HG03565 (cell line): Measurements from ENCODE around the gene IFT43.

Experiments used
- ATAC-seq: cut with Tn5 transposase; IDR thresholded peaks from one replicate; pipeline ENCODE4 v1.9.1; 2021; ENCODE audit warnings: mild to moderate bottlenecking, moderate library complexity; ENCODE audit not compliant: unreplicated experiment

Gene IFT43

DNA sequence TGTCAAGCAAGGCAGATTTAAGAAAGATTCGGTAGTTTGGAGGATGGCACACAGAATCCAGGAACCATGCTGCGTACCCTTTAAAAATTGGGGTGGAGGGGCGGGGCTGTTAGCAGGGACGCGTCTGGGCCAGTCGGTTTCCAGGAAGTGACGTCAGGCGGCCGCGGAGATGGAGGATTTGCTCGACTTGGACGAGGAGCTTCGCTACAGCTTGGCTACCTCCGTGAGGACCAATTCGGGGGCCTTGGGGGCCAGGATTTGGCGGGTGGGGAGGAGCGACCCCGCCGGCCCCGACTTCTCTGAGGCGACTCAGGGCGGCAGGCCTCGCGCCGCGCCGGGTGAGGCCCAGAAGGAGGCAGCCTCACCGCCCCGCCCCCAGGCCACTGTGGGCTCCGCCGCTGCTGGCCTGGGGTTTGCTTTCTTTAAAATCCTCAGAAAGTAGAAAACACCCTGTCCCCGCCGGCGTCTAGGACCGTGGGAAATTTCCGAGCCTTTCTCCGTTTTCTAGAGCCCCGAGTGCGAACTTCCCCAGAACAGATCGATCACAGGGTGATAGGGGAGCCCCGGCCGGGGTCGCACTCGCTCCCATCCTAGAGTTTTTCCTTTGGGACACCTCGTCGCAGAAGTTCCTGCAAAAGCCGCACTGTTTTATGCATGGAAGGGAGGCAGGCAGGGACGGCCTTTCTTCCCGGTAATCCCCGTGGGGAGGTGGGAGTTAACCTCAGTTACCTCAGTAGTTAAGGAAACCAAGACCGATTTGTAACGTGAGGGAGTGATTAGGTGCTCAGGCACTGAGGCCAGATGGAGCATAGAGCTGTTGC is at the start of gene IFT43:
TSS of gene IFT43 (plus strand) at position 146 of the 821 bp plus-strand sequence. CDS start at position 170, 24 bp downstream.
- ATAC-seq, result peak; percentile 50

DNA sequence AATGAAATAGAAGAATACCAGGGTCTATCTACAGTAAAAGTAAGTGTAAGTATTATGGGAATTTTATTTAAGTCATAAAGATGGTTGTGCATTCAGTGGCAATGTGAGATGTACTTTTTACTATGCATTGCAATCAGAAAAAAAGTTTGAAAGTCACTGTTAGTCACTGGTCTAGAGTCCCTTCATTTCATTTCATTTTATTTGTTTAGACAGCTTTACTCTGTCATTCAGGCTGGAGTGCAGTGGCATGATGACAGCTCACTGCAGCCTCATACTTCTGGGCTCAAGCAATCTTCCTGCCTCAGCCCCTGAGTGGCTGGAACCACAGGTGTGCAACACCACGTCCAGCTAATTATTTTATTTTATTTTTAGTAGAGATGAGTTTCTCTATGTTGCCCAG is 46.4 kb upstream of the IFT43 start:
- no peak for ATAC-seq

DNA sequence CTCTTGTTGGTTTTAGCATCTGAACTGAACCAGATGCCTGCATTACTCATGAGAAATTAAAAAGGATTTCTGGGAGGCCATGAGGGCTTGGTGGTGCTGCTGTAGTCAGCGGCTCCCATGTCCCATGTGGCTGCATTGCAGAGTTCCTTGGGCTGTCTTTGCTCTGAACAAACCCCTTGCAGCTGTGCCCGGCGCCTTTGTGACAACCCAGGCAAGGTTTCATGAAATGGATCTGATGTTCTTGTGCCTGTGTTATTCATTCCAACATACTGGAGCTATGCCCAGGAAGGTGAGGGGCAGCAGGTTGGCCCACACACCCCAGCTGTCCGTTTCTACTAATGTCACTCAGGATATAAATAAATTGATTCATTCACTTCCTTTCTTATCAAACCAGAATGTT is 44.5 kb upstream of the IFT43 start:
- no peak for ATAC-seq

DNA sequence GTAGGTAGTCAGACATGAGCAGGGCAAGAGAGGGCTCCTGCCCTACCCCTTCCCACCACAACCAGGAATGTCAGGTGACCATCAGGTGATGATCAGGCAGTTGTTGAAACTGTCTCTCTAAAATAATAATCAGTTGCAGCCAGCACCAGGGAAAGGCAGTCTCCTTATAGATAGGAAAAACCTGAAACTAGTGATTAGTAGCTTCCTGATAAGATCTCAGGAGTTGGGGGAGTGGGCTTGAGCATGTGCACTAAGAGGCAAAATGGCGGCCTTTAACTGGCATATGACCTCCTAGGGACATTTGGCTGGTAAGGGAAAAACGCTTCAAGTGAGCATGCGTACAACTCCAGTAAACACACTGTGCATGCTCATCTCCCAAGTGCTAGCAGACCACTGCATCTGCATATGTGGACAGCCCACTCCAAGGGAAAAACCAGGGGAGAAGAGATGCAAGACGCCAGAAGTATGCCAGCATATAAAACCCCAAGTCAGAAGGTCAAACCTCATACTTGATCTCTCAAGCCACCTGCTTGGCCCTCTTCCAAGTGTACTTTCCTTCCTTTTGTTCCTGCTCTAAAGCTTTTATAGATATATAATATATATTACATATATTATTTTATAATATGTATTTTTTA is 40.8 kb upstream of the IFT43 start:
- ATAC-seq, result no peak

DNA sequence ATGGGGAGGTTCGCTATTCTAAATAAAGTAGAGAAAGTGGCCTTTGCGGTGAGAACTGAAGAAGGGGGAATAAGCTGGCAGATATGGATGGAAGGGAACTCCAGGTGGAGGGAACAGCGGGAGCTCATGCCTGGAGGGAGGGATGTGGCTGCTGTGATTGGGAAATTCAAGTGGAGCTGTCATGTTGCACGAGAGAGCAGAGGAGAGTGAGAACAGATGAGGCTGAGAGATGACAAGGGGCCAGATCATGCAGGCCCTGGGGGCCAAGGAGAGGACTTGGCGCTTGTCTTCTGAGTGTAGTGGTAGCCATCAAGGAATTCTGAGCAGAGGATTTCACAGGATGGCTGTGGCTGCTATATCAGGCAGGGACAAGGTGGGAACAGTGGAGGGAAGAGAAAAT is 38.8 kb upstream of the IFT43 start:
- no peak for ATAC-seq

DNA sequence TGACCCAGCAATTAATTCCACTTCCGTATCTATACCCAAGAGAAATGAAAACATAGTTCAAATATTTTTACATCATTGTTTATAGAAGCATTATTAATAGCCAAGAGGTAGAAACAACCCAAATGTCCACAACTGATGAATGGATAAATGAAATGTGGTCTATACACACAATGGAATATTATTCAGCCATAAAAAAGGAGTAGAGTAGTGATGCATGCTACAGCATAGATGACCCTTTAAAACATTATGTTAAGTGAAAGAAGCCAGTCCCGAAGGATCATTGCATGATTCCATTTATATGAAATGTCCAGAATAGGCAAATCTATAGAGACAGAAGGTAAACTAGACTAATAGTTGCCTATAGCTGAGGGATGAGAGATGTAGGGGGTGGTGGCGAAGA is 33.1 kb upstream of the IFT43 start:
- ATAC-seq, result no peak

DNA sequence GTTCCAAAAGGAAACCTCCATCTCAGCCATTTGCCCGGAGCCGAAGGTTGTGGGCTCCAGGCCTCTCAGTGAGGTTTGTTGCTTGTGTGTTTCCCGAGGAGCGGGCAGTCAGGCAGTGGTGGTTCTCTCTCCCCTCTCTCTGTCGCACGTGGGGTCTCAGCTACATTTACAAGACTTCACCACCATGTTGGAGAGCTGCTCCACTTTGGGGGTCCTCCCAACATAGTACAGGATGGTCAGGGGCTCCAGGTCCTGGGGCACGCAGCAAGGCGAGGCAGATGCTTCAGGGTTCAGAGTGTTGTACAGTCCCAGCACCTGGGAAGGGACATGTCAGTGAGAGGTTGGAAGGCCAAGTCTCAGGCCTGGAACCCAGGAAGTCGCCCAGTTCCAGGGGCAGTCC is 26.5 kb upstream of the IFT43 start:
- ATAC-seq, result no peak

DNA sequence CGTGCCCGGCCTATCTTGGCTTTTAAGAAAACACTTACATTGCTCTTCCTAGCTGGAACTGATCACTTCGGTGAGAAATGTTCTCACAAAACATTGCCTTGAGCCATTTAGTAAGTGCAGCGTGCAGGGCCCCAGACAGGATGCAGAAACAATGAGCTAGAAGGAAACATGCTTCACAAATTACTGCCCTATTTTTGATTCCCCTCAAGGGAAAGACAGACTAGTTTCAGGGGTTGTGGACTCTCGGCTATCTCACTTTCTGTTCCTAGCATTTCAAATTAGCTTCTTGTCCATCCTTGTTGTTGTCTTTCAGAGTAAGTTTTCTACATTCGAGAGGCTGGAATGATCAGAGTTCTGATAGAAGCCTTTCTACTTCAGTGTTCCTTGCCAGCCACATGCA is 25.3 kb upstream of the IFT43 start:
- no peak for ATAC-seq

DNA sequence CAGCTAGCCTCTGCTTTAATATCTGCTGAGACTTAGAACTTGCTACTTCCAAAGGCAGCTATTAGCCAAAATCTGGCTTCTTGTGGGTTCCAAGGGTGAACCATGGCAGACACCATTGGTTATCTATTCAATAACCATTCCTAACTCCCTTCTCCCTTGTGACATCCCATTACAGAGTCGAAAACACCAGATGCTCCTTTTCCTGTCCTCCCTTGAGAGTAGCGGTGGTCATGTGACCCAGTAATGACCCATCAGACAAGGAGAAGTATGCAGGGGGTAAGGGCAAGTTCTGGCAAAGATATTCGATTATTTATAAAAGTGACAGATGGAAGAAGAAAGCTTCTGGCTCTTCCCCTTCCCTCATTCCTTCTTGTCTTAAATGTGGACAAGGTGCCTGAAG is 23.9 kb upstream of the IFT43 start:
- no peak for ATAC-seq

DNA sequence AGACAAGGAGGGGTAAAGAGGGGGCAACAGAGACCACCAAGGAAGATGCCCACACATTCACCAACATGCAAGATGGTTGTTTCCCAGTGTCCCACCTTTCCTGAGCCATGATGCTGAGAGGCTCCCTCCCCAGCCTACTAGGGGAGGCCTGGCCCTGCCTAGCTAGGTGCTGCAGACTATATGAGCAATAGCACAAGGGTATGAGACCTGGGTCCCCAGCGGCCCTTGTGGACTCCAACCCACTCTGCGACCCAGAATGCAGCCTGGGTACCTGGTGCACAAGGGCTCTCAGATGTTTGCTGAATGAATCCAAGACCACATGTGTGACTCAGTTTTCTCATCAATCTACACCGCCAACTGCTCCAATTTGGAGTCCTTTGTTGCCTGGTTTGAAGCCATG is 17.7 kb upstream of the IFT43 start:
- no peak for ATAC-seq

DNA sequence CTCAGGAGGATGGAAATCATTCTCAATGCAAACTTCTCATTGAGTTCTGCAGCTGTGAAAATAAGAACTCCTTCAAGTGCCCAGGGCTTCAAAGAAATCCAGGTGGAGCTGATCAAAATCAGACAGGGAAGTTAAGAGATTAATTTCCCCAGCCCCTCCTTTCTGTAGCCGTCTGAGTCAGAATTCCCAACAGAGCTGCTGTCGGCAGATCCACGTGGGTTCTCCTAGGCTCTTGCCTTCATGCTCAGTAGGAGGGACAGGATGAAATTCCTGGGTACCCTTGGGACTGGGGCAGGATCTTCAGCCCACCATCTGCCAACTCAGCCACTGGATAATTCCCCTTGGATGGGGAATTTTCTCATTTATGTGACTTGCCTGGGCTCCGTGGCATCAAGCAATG is 17.1 kb upstream of the IFT43 start:
- ATAC-seq, result no peak

DNA sequence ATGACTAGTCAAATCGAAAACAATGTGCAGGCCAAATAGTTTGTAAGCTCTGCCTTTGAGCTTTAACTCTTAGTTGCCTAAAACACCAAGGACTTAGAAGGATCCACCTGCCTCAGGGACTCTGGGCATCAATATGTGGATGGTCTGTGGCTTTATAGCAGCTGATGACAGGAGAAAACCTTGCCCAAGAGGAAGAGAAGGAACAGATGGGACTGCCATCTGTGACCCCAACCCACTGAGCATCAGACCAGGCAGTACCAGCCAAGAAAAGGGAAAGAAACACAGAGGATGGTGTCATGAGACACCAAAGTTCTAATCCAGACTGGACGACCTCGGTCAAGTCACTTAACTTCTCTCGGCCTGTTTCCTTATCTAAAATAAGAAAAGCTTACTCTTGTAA is 16.4 kb upstream of the IFT43 start:
- ATAC-seq, result no peak

DNA sequence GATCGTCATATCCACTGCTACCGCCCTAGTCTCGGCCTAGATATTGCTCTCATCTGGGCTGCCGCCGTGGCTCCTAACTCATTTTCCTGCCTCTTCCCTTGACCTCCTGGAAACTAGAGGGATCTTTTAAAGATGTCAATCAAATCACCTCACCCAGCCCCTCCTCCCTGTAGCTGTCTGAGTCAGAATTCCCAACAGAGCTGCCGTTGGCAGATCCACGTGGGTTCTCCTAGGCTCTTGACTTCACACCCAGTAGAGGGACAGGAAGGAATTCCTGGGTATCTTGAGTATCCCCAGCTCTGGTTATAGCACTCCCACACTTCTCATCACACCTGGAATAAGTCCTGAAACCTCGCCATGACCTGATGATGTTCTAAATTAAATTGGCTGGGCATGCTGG is 15.7 kb upstream of the IFT43 start:
- ATAC-seq, result no peak

DNA sequence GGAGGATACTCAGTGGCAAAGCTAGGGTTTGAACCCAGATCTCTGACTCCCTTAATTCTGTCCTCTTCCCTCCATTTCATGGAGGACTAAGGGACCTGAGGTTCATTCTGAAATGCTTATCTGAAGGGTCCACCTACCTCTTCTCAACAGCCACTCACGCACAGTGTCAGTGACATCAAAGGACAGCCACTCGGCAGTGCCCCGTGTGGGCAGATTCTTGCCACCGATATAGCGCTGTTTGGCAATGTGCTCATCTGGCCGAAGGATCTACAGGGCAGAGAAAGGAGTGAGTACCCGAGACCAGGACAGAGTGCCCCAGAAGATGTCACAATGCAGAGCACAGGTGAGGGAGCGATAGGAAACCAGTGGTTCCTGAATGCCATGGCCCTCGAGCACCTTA is 14.6 kb upstream of the IFT43 start:
- ATAC-seq, result no peak

DNA sequence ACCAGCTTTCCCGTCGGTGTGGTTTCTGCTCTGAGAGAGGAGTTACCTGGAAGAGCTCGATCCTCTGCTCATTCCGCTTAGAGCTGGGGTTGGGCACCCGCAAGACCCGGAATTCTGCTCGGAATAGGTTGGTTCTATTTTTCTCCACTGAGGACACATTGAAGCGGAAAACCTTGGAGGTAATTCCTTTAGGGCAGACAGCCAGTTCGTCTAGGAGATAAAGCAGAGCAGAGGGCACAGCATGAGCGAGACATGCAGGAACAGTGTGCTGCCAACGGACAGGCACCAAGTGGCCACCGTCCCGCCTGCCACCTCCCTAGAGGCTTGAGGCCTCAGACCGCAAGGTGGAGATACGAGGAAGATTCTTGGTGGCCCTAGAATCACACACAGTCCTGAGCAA is 14.1 kb upstream of the IFT43 start:
- ATAC-seq, result no peak

DNA sequence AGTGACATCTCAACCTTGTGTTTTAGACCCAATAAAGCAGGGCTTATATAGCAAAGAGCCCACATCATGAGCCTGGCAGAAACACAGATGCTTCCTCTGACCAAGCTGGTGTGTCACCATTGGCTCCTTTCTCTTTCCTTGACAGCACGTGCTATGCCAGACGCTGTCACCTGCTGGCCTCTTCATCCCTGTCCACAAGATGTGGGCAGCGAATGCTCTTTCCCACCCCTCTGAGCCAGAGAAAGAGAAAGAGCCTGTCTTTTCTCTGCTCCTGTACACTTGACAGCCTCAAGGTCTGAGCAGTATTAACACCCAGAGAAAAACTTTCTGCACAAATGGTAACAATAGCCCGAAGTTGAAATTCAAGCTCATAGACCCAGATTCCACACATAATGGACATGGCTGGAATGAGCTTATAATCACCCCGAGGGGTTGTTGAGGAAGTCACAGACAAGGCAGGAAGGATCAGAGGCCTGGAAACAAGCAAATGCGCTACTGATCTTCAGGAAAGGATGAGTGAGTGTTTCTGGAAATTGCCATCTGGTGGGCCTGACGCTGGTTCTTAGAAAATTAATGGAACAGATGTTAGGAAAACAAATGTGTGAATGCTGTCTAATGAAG is 12.7 kb upstream of the IFT43 start:
- ATAC-seq, result no peak

DNA sequence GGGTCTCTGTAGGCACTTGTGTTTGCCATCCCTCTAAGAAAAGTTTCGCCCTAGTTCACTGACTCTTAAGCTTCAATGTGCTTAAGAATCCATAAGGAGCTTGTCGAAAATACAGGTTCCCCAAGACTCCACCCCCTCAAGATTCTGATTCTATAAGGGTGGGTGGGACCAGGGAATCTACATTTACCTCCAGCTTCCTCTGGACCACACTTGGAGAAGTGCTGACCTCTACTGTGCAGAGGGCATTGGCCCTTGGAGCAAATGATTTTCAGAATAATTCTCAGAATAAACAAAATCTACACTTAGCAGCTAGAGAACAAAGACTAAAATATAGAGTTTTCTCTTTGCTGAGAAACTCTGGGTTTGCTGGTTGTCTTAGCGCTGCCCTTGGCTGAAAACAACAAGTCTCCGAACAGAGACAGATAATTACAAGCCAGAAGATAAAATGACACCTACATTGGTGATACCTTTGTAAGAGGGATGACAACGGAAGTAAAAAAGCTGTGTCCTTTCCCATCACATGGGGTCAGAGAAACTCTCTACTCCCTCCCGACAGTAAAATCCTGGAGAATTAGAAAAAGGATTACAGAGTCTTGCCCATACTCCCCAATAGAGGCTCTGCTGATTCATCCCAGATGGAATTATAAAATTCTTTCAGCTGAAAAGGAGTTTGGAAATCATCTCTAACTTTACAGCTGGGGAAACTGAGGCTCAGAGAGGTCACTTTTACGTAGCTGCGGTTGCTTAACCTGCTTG is 8.6 kb upstream of the IFT43 start:
- ATAC-seq, result no peak

DNA sequence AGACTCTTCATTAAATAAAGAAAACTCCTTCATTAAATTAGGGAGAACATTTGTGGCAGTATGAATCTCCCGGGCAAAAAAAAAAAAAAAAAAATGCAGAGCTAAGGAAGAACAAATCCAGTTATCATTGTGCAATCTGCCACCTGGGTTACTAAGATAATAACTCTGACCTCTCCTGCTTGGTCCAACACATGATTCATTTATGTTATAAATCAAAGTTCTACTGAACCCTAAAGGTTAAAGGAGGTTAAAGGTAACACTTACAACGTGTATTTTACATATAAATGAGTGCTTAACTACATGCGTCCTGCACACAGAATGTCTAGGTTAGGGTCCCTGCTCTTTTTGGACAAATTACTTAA is 8.0 kb upstream of the IFT43 start:
- ATAC-seq, result no peak

DNA sequence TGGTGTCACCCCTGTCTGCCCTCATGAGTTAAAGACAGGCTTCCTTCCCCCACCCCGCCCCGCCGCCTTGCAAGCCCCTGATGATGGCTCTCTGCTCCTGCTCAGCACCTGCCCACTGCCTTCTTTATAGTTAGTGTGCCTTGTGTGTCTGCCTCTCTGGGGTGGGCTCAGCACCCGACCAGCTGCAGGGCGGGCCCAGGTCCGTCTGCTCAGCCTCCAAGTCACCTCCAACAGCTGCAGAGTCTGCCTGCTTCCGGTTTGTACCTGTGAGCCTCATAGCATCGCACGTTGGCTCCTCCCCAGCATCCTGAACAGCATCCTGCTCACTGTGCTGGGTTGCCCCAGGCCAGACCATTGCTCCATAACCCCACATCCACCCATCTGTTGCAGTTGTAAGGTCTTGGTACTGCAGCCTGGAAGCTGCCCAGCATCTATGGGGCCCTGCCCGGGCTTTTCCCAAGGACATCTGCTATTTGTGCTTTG is 7.3 kb upstream of the IFT43 start:
- no peak for ATAC-seq

DNA sequence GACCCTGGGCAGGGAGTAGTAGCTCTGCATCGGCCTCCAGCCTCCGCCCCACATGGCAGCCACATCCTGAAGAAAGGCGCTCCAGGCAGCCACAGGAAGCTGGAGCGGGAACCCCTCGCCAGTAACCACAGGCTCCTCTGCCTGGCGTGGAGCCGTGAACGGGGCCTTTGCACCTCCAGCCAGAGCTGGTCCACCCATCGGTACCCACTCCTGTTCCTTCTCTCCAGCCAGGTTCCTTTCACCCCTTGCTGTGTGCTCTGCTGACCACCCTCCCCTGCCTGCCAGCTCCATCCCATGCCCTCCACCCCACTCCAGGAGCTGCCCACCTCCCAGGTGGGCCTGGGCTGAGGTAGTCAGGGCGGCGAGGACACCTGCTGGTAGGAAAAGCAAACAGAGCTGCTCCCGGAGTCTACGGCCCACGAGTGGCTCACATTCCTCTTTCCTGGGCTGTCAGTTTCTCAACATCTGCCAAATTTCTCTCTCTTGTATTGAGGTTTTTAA is 6.4 kb upstream of the IFT43 start:
- no peak for ATAC-seq
